HG03442 (cell line): ENCODE data around the gene EP400.
A peak's percentile ranks its signal among the peaks of the same experiment; 100 is the strongest.
"Not testable (repeated sequence)": the region's sequence is repeated elsewhere in the genome, so short reads cannot be mapped to it uniquely, and the experiment has no call there.

ENCODE experiments used
- ATAC-seq: cut with Tn5 transposase; IDR thresholded peaks from one replicate; pipeline ENCODE4 v1.9.1; 2021; ENCODE audit warnings: mild to moderate bottlenecking, moderate library complexity; ENCODE audit not compliant: unreplicated experiment

EP400 gene

DNA sequence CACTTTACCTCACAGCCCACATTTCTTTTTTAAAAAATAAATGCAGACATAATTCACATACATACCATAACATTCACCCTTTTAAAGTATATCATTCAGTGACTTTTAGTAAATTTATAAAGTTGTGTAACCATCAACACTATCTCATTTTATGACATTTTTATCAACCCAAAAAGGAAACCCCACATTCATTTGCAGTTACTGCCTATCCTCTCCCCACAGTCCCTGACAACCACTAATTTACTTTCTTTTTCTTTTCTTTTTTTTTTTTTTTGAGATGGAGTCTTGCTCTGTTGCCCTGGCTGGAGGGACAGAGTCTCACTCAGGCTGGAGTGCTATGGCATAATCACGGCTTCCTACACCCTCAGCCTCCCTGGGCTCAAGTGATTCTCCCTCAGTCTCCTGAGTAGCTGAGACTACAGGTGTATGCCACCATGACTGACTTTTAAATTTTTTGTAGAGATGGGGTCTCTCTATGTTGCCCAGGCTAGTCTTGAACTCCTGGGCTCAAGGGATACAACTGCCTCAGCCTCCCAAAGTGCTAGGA lies 1.5 kb upstream of the EP400 start:
- ATAC-seq, result no peak

DNA sequence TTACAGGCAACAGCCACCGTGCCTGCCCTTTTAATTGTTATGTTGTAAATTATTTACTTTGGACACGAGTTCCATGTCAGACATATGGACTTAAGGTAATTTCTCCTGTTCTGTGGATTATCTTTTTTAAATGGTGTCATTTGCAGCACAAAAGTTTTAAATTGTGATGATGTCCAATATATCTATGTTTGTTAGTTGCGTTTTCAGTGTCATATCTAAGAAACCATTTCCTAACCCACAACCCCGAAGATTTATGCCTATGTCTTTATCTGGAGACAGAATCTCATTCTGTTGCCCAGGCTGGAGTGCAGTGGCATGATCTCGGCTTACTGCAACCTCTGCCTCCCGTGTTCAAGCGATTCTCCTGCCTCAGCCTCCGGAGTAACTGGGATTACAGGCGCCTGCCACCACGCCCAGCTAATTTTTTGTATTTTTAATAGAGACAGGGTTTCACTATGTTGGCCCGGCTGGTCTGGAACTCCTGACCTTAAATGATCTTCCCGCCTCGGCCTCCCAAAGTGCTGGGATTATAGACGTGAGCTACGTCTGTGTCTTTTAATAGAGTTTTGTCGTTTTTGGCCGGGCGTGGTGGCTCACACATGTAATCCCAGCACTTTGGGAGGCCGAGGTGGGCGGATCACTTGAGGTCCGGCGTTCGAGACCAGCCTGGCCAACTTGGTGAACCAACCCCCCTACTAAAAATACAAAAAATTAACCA lies 870 bp upstream of the EP400 start:
- not testable (repeated sequence) for ATAC-seq

DNA sequence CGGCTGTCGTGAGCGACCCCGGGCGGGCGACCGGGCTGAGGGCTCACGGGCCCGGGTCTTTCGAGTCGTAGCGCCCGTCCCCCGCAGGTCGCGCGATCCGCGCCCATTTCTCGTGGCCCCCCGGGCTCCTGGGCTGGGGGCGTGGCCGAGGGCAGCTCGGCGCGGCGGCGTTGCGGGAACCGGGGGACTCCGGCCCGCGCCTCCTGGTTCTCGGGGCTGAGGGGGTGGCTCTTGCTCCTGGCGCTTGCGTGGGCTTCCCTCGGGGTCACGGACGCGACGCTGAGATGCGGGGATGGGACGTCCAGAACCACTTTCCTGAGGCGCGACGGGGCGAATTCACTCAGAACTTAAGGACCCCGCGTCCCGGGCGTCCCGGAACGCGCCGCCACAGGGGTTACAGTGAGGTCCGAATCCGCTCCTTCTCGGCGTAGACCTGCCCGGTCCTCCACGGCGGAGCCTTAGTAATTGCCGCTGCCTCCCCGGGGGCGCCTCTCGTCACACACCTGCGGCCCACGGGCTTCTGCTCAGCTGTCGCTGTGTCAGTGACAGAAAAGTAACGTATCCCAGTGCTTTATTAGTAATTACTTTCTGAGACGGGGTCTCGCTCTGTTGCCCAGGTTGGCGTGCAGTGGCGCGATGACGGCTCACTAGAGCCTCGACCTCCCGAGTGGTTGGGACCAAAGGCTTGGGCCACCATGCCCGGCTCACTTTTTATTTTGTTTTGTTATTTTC lies 606 bp downstream of the EP400 start:
- ATAC-seq, result peak; percentile 26

DNA sequence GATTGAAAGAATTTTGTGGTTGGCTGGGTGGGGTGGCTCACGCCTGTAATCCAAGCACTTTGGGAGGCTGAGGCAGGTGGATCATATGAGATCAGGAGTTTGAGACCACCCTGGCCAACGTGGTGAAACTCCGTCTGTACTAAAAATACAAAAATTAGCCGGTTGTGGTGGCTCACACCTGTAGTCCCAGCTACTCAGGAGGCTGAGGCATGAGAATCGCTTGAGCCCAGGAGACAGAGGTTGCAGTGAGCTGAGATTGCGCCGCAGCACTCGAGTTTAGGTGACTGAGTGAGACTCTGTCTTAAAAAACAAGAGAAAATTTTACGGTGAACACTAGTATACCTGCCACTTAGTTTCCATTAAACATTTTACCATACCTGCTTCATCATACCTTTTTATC lies 4.1 kb downstream of the EP400 start:
- not testable (repeated sequence) for ATAC-seq

DNA sequence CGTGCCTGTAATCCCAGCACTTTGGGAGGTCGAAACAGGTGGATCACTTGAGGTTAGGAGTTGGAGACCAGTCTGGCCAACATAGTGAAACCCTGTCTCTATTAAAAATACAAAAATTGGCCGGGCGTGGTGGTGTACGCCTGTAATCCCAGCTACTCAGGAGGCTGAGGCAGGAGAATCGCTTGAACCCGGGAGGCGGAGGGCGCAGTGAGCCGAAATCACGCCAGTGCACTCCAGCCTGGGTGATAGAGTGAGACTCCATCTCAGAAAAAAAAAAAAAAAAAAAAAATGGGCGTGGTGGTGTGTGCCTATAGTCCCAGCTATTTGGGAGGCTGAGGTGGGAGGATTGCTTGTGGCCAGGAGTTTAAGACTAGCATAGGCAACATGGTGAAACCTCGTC lies 4.7 kb downstream of the EP400 start:
- not testable (repeated sequence) for ATAC-seq

DNA sequence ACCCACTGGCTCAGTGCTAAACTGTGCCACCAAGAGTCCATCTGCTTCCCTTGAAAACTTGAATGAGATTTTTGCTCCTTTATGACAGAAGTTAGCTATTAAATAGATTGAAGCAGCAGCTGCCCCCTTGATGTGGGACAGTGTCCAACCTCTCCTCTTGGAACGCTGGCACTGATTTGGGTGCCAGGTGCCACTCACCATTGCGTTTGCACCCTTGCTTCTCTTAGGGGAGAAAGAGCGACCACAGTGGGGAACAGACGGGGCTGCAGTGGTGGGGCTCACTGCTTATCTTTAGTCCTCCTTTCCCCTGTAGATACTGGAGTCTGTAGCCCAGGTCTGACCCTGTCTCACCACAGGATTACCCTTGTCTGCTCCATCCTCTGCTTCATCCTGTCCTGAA lies 9.4 kb downstream of the EP400 start:
- no peak for ATAC-seq

DNA sequence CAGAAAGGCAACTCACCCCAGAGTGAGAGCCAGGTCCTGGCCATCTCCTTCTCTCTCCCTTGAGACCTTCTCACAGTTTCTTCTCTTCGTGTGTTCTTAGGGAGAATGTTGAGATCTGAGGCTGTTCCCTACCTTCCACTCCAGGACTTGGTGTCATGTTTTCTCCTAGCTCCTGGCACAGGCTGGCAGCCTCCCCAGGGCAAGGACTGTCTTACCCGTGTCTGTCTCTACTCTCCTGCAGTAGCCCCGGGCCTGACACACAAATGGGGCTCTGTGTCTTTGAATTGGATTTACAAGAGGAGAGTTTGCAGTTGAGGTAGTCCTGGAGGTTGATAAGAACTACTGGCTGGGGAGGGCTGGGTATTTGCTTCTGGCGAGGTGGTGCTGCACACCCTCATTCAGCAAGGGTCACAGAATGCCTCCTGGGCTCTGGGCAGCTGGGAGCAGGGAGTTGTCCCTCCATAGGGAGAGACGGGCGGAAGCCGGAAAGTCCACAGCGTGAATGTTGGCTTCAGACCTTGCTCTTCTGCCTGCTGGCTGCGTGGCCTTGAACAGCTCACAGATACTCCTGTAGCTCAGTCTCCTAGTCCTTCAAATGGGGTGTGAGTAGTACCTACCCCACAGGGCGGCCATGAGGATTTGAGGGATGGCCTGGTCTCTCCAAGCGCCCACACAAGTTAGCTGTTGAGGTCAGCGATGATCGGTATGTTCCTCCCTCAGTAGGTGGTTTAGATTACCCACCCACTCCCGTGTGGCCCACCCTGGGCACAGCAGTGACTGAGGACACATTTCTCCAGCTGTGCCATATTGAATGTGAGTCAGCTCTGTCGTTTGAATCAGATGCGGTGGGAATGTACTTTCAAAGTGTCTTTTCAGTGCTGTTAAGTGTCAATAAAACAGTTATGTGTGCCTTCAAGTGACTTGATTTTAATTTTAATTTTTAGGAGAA lies 10.2 kb downstream of the EP400 start:
- no peak for ATAC-seq

DNA sequence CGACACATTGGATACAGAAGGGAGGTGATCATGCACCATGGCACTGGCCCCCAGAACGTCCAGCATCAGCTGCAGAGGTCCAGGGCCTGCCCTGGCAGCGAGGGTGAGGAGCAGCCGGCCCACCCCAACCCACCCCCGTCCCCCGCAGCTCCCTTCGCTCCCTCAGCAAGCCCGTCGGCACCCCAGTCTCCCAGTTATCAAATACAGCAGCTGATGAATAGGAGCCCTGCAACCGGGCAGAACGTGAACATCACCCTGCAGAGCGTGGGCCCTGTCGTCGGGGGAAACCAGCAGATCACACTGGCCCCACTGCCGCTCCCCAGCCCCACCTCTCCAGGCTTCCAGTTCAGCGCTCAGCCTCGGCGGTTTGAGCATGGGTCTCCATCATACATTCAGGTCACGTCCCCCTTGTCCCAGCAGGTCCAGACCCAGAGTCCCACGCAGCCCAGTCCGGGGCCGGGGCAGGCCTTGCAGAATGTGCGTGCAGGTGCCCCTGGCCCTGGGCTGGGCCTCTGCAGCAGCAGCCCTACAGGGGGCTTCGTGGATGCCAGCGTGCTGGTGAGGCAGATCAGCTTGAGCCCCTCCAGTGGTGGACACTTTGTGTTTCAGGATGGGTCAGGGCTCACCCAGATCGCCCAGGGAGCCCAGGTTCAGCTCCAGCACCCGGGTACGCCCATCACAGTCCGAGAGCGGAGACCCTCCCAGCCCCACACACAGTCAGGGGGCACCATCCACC lies 11.0 kb downstream of the EP400 start:
- not testable (repeated sequence) for ATAC-seq

DNA sequence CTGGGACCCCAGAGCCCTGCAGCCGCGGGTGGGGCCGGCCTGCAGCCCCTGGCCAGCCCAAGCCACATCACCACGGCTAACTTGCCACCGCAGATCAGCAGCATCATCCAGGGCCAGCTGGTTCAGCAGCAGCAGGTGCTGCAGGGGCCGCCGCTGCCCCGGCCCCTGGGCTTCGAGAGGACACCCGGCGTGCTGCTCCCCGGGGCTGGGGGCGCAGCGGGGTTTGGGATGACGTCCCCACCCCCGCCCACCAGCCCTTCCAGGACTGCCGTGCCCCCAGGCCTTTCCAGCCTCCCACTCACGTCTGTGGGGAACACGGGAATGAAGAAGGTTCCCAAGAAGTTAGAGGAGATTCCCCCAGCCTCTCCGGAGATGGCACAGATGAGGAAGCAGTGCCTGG lies 11.6 kb downstream of the EP400 start:
- ATAC-seq, result not testable (repeated sequence)

DNA sequence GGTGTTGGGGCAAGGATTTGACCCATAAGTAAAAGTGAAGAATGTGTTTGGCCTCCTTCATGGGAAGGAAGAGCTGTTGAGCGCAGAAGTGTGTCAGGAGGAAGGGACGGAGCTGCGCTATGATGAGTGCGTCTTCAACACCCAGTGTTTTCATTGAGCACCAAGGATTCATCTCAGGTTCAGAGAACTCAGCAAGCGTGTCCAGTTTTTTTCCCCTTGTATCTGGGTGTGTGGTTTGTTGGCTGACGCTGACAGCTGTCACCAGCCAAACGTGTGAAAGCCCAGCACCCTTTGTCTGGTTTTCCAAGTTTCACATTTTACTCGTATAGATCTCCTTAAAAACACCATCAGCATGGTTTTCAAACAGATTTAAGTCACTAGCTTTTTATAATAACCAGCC lies 12.3 kb downstream of the EP400 start:
- no peak for ATAC-seq

DNA sequence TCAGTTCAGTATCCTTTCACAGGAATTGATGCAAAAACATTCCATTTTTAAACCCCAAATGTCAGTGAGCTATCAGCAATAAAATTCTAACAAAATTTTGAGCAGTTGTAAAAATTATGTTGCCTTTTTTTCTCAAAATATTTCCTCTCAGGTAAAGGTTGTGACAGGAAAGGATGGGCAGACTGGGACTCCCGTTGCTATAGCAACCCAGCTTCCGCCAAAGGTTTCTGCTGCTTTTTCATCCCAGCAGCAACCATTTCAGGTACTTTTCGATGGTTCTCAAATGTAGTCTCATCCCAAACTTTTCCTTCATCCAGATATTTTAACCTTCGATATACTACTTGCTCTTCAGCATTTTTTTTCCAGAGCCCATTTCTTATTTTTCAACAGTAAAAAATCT lies 13.6 kb downstream of the EP400 start:
- no peak for ATAC-seq

DNA sequence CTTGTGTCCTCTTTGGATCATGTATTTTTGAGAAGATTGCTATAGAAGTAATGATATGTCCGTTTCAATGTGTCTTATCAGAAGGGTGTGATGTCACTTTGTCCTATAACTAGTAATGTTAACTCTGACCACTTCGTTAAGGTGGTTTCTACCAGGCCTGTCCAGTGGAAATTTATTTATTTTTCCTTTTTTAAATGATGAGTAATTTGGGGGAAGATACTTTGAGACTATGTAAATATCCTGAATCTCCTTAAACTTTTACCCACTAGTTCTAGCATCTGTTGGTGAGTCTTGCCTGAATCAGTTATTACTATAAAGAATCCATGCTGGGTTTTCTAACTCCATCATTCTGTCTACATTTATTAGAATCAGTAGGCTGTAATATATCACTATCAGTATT lies 15.3 kb downstream of the EP400 start:
- ATAC-seq, result no peak

DNA sequence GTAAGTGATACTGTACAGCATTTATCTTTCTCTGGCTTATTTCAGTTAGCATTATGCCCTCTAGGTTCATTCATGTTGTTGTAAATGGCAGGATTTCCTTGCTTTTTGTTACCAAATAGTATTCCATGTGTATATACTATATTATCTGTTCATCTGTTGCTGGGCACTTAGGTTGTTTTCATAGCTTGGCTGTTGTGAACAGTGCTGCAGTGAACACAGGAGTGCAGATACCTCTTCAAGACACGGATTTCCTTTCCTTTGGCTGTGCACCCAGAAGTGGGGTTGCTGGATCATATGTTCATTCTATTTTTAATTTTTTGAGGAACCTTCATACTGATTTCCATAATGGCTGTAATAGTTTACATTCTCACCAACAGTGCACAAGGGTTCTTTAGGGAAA lies 21.5 kb downstream of the EP400 start:
- no peak for ATAC-seq

DNA sequence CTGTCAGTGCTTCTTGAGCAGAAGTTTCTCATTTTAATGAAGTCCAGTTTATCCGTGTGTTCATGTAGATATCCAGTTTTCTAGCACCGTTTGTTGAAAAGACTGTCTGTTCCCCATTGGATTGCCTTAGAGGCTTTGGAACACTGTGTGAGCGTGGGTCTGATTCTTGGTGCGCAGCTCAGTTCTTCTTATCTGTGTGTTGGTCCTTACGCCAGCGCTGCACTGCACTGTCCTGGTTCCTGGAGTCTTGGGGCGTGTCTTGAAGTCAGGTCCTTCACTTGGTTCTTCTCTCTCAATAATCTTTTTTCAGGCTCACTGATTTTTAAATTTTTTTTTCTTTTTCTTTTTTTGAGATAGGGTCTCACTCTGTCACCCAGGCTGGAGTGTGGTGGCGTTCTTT lies 25.5 kb downstream of the EP400 start:
- ATAC-seq, result no peak

DNA sequence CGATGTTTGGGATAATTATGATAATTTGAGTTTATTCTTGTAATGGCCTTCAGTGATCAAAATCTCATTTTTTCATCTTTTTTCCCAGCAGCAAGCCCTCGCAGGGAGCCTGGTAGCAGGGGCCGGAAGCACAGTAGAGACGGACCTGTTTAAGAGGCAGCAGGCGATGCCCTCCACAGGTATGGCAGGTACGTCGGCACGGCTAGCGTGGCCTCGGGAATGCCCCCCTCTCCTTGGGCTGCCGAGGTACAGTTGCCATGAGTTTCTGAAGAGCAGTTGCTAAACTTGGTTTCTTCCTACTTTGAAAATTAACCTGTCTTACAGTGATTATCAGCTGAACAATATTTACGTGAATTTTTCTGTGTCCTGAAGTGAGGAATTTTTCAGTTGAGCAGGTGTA lies 29.9 kb downstream of the EP400 start:
- no peak for ATAC-seq

DNA sequence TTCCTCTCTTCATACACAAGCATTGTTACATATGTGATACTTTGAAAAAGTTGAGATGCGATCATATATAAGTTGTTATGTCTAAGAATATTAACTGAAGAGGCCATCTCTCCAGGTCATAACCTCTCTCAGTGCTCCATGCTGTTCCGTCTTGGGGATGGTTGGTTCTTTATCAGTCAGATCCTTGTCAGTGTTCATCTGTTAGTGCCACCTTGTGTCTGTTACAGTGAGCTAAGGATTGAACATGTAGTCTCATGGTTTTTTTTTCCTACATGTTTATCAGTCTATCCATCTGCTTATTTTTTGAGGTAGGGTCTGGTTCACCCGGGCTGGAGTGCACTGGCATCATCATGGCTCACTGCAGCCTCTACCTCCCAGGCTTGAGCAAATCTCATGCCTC lies 30.5 kb downstream of the EP400 start:
- ATAC-seq, result no peak

DNA sequence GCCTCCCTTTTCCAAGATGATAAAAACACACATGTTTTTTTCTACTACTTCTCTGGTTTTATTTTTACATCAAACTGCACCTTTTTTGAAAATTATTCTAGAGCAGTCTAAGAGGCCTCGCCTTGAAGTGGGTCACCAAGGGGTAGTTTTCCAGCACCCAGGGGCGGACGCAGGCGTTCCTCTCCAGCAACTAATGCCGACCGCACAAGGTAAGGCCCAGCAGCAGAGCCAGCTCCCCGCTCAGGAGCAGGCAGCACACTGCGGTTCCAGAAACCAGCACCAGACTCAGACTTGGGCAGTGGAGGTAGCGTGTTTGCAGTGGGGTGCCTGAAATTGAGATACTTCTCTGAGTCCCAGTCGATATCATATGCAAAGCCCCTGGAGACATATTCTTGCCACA lies 31.6 kb downstream of the EP400 start:
- no peak for ATAC-seq

DNA sequence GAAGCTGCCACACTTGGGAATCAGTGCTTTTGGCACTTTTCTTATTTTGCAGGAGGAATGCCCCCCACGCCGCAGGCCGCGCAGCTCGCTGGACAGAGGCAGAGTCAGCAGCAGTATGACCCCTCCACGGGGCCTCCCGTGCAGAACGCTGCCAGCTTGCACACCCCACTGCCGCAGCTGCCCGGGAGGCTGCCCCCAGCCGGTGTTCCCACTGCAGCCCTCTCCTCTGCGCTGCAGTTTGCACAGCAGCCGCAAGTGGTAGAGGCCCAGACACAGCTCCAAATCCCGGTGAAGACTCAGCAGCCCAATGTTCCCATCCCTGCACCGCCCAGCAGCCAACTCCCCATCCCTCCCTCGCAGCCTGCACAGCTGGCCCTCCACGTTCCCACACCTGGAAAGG lies 32.3 kb downstream of the EP400 start:
- no peak for ATAC-seq

DNA sequence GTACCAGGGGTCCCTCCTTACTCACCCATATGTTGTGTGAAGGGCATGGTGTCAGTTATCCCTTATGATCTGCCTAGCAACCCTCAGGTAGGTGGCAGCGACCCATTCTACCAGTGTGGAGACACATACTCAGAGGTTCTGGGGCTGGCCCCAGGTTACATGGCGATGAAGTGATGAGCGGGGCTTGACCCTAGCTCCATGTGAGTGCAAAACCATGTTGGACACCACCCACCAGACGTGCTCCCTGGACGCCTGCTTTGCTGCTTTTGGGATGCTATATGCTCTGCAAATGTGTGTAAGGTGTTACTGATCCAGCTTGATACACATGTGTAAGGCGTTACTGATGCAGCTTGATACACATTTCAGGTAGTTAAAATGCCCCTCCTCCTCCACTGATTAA lies 33.3 kb downstream of the EP400 start:
- no peak for ATAC-seq

DNA sequence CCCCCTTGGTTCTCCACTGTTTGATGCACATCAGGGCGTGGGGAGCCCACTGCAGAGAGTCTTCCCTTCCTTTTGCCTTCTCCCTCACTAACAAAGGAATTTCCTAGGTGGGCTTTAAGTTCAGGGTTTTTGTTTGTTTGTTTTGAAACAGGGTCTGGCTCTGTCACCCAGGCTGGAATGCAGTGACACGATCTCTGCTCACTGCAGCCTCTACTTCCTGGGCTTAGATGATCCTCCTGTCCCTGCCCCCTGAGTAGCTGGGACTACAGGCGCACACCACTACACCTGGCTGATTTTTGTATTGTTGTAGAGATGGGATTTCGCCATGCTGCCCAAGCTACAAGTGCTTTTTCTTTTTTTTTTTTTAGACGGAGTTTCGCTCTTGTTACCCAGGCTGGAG lies 33.8 kb downstream of the EP400 start:
- ATAC-seq, result no peak

DNA sequence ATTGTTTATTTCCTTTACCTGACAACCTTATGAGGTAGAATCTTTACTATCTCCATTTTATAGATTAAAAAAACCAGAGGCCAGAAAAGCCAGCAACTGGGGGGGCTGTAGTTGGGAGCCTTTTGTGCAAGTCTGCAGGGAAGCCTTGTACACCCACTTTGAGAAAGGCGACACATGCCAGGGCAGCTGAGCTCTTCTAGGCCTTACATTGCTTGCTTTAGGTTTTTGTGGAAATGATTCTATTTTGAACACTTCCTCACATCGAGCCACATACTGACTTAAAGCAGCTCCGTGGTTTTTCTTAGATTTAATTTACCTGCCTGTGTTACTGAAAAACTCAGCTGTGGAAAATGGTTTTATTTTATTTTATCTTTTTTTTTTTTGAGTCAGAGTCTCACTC lies 34.6 kb downstream of the EP400 start:
- no peak for ATAC-seq
